HepG2 (cell line): Measurements from ENCODE around the gene PHLPP2. TPM values are rescaled to one million over a fixed set of nuclear protein-coding genes. Genes with fewer than 3 reads are reported as not detected.

Experiments
- ARHGAP35 ChIP-seq: sonication (generic); formaldehyde crosslinking; IDR thresholded peaks from 2 replicates; pipeline ENCODE4 v1.9.0; 2022; ENCODE audit warnings: mild to moderate bottlenecking, inconsistent platforms, moderate library complexity, missing genetic modification reagents, borderline replicate concordance
- EHMT2 ChIP-seq: fragments of 200-600 bp; sonication (generic); IDR thresholded peaks from 2 replicates; pipeline ENCODE4 v1.7.0; 2017; ENCODE audit warnings: antibody characterized with exemption, low read depth, low read length, borderline replicate concordance
- ESRRA ChIP-seq: sonication (generic); formaldehyde crosslinking; IDR thresholded peaks from 2 replicates; pipeline ENCODE4 v1.5.1; 2020; ENCODE audit warnings: mild to moderate bottlenecking, low read depth, missing genetic modification reagents
- HMG20A ChIP-seq: IDR thresholded peaks from 2 replicates; pipeline ENCODE4 v1.6.1; 2016; ENCODE audit warnings: borderline replicate concordance
- MBNL3 ChIP-seq: fragments of 250-450 bp; sonication (Bioruptor Pico); conservative IDR thresholded peaks from 2 replicates; pipeline ENCODE4 v1.8.0; 2022; ENCODE audit warnings: mild to moderate bottlenecking, inconsistent platforms
- MIXL1 ChIP-seq: IDR thresholded peaks from 2 replicates; pipeline ENCODE4 v1.6.1; 2016
- MYC ChIP-seq: sonication (generic); formaldehyde crosslinking; IDR thresholded peaks from 2 replicates; pipeline ENCODE4 v1.9.0; 2021; ENCODE audit warnings: missing genetic modification reagents, borderline replicate concordance
- NRL ChIP-seq: sonication (generic); formaldehyde crosslinking; IDR thresholded peaks from 2 replicates; pipeline ENCODE4 v1.5.0; 2020; ENCODE audit warnings: missing genetic modification reagents, mild to moderate bottlenecking, moderate library complexity, borderline replicate concordance
- RBFOX2 ChIP-seq: fragments of 200-400 bp; formaldehyde crosslinking; IDR thresholded peaks from 2 replicates; pipeline ENCODE4 v1.6.1; 2017; ENCODE audit warnings: low read depth, mild to moderate bottlenecking, low read length
- SNRNP70 ChIP-seq: fragments of 200-400 bp; formaldehyde crosslinking; IDR thresholded peaks from 2 replicates; pipeline ENCODE4 v1.6.1; 2017; ENCODE audit warnings: mild to moderate bottlenecking, low read depth, low read length, moderate library complexity
- STAT5B ChIP-seq: sonication (generic); formaldehyde crosslinking; IDR thresholded peaks from 2 replicates; pipeline ENCODE4 v1.4.0; 2020; ENCODE audit warnings: missing genetic modification reagents
- SUZ12 ChIP-seq: fragments of 150-350 bp; IDR thresholded peaks from 2 replicates; pipeline ENCODE4 v1.6.1; 2014; ENCODE audit warnings: low read depth, low read length
- TBP ChIP-seq: sonication (generic); formaldehyde crosslinking; IDR thresholded peaks from 2 replicates; pipeline ENCODE4 v1.5.0; 2020; ENCODE audit warnings: missing genetic modification reagents
- ZBTB38 ChIP-seq: sonication (generic); formaldehyde crosslinking; IDR thresholded peaks from 2 replicates; pipeline ENCODE4 v1.5.1; 2020; ENCODE audit warnings: mild to moderate bottlenecking, missing genetic modification reagents
- ZFYVE20 ChIP-seq: sonication (generic); formaldehyde crosslinking; IDR thresholded peaks from 2 replicates; pipeline ENCODE4 v1.8.0; 2023; ENCODE audit warnings: low read depth, mild to moderate bottlenecking, moderate library complexity, missing genetic modification reagents, borderline replicate concordance
- ZNF326 ChIP-seq: sonication (generic); formaldehyde crosslinking; IDR thresholded peaks from 2 replicates; pipeline ENCODE4 v1.4.0; 2020; ENCODE audit warnings: missing genetic modification reagents, borderline replicate concordance
- ZNF33B ChIP-seq: sonication (generic); formaldehyde crosslinking; IDR thresholded peaks from 2 replicates; pipeline ENCODE4 v1.5.1; 2020; ENCODE audit warnings: mild to moderate bottlenecking, missing genetic modification reagents
- ZNF589 ChIP-seq: sonication (generic); formaldehyde crosslinking; conservative IDR thresholded peaks from 2 replicates; pipeline ENCODE4 v1.8.0; 2022; ENCODE audit warnings: mild to moderate bottlenecking, moderate library complexity, missing genetic modification reagents
- ZNF747 ChIP-seq: sonication (generic); formaldehyde crosslinking; IDR thresholded peaks from 2 replicates; pipeline ENCODE4 v1.8.1; 2023; ENCODE audit warnings: missing genetic modification reagents, mild to moderate bottlenecking, borderline replicate concordance
- ZNF776 ChIP-seq: sonication (generic); formaldehyde crosslinking; IDR thresholded peaks from 2 replicates; pipeline ENCODE4 v1.4.0; 2020; ENCODE audit warnings: mild to moderate bottlenecking, missing genetic modification reagents
- ZNF816 ChIP-seq: sonication (generic); formaldehyde crosslinking; IDR thresholded peaks from 2 replicates; pipeline ENCODE4 v1.8.0; 2022; ENCODE audit warnings: missing genetic modification reagents, mild to moderate bottlenecking, borderline replicate concordance
- ZSCAN31 ChIP-seq: sonication (generic); formaldehyde crosslinking; IDR thresholded peaks from 2 replicates; pipeline ENCODE4 v1.5.0; 2020; ENCODE audit warnings: low read depth, mild to moderate bottlenecking, missing genetic modification reagents
- polyA plus RNA-seq, 8 experiments: library from polyadenylated mRNA; depleted of rRNA in 3 of 8; stranded (reverse) in 7 of 8; unstranded in 1 of 8; fragments of >200 nt; fragmentation: Illumina TruSeq in 4 of 8; extraction: Trizol in 4 of 8; gene quantifications; 2 replicates each; pipeline versions ENCODE4 v1.2.1 to v1.2.3, GENCODE V29; 2011 to 2016; ENCODE audit warnings: low read depth in 4 of 8, missing spikeins in 1 of 8, mixed read lengths in 1 of 8; ENCODE audit not compliant: insufficient read depth in 1 of 8
- total RNA-seq, 5 experiments: library from RNA; depleted of rRNA; stranded (reverse); fragments of >200 nt; fragmentation: Illumina TruSeq; extraction: Trizol; gene quantifications; 2 replicates each; pipeline ENCODE4 v1.2.3, GENCODE V29; 2016; ENCODE audit warnings: low read depth in 1 of 5
- TF ChIP-seq, protein P1 (sequence below): sonication (generic); formaldehyde crosslinking; IDR thresholded peaks from 2 replicates; pipeline ENCODE4 v1.4.0; 2020; ENCODE audit warnings: missing genetic modification reagents
- TF ChIP-seq, protein P2 (sequence below): sonication (generic); formaldehyde crosslinking; IDR thresholded peaks from 2 replicates; pipeline ENCODE4 v1.5.0; 2020; ENCODE audit warnings: missing genetic modification reagents, mild to moderate bottlenecking, borderline replicate concordance
- TF ChIP-seq, protein P3 (sequence below): sonication (generic); formaldehyde crosslinking; IDR thresholded peaks from 2 replicates; pipeline ENCODE4 v1.4.0; 2020; ENCODE audit warnings: missing genetic modification reagents
- TF ChIP-seq, protein P4 (sequence below): sonication (generic); formaldehyde crosslinking; IDR thresholded peaks from 2 replicates; pipeline ENCODE4 v1.4.0; 2020; ENCODE audit warnings: mild to moderate bottlenecking, missing genetic modification reagents

Gene PHLPP2
- total and polyA plus RNA-seq, 2 of the 13 experiments (the other 11 are each of a cell fraction or from before 2014, with no cell fraction given), result 8.9 TPM

DNA sequence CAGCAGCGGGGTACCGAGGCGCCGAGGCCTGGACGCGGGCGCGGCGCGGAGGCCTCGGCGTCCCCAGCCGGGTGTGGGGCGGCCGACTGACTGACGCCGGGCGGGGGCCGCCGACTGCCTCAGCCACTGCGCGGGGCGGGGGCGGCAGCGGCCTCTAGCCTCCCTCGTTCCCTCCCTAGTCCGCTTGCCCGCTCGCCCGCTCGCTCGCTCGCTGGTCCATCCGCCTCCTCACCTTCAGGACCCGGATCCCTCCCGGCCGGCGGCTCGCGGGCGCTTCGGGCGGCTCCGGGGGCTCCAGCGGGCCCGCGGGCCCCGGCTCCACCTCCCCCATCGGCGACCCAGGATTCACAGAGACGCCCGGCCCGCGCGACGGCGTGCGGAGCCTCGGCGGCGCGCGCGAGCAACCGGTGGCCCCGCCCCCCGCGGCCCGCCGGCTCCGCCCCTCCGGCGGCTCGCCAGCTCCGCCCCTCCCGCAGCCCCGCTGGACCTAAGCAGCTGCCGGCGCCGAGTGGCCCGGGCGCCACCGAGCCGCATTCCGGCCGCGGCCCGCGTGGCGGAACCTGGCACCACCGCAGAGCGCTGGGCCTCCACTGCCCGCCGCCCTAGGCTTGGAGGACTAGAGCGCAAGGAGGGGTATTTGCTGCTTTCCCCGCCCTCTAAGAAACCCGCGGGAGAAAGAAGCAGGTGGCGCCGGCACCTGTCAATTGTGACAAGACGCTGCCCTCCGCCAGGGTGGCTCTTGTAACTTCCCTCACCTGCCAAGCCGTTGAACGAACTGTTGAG, 773 bp downstream of the PHLPP2 start (continued):
- no peak for TF ChIP-seq ZNF747
- TF ChIP-seq ZNF776, result 0 out of 2 replicates have a peak, but pooled peaks have one; percentile 44
- TF ChIP-seq MIXL1 (CRISPR knock-in tag), result no peak
- TF ChIP-seq SNRNP70, result no peak
- no peak for TF ChIP-seq SUZ12
- TF ChIP-seq HMG20A (CRISPR knock-in tag), result no peak
- TF ChIP-seq EHMT2, result no peak
- peak; percentile 54; the same call in 1 of the 2 replicates for TF ChIP-seq NRL
- TF ChIP-seq ZBTB38 (CRISPR knock-in tag), result peak; percentile 52; the same call in 1 of the 2 replicates
- TF ChIP-seq MBNL3 (CRISPR knock-in tag), result no peak
- TF ChIP-seq ZNF326 (CRISPR knock-in tag), result no peak
- no peak for TF ChIP-seq ZNF33B
- peak; percentile 58; the same call in 1 of the 2 replicates for TF ChIP-seq ZNF816 (CRISPR knock-in tag)
- TF ChIP-seq, protein P1, sequence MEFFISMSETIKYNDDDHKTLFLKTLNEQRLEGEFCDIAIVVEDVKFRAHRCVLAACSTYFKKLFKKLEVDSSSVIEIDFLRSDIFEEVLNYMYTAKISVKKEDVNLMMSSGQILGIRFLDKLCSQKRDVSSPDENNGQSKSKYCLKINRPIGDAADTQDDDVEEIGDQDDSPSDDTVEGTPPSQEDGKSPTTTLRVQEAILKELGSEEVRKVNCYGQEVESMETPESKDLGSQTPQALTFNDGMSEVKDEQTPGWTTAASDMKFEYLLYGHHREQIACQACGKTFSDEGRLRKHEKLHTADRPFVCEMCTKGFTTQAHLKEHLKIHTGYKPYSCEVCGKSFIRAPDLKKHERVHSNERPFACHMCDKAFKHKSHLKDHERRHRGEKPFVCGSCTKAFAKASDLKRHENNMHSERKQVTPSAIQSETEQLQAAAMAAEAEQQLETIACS, result no peak
- TF ChIP-seq, protein P2, sequence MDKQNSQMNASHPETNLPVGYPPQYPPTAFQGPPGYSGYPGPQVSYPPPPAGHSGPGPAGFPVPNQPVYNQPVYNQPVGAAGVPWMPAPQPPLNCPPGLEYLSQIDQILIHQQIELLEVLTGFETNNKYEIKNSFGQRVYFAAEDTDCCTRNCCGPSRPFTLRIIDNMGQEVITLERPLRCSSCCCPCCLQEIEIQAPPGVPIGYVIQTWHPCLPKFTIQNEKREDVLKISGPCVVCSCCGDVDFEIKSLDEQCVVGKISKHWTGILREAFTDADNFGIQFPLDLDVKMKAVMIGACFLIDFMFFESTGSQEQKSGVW, result no peak
- TF ChIP-seq, protein P3, sequence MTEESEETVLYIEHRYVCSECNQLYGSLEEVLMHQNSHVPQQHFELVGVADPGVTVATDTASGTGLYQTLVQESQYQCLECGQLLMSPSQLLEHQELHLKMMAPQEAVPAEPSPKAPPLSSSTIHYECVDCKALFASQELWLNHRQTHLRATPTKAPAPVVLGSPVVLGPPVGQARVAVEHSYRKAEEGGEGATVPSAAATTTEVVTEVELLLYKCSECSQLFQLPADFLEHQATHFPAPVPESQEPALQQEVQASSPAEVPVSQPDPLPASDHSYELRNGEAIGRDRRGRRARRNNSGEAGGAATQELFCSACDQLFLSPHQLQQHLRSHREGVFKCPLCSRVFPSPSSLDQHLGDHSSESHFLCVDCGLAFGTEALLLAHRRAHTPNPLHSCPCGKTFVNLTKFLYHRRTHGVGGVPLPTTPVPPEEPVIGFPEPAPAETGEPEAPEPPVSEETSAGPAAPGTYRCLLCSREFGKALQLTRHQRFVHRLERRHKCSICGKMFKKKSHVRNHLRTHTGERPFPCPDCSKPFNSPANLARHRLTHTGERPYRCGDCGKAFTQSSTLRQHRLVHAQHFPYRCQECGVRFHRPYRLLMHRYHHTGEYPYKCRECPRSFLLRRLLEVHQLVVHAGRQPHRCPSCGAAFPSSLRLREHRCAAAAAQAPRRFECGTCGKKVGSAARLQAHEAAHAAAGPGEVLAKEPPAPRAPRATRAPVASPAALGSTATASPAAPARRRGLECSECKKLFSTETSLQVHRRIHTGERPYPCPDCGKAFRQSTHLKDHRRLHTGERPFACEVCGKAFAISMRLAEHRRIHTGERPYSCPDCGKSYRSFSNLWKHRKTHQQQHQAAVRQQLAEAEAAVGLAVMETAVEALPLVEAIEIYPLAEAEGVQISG, result peak; percentile 56
- TF ChIP-seq RBFOX2, result peak; percentile 67; the same call in 1 of the 2 replicates
- peak; percentile 44; the same call in 1 of the 2 replicates for TF ChIP-seq MYC (CRISPR knock-in tag)
- TF ChIP-seq STAT5B, result no peak
- no peak for TF ChIP-seq TBP (CRISPR knock-in tag)
- TF ChIP-seq, protein P4, sequence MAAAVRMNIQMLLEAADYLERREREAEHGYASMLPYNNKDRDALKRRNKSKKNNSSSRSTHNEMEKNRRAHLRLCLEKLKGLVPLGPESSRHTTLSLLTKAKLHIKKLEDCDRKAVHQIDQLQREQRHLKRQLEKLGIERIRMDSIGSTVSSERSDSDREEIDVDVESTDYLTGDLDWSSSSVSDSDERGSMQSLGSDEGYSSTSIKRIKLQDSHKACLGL (CRISPR knock-in tag), result peak; percentile 62
- TF ChIP-seq ZSCAN31 (CRISPR knock-in tag), result 0 out of 2 replicates have a peak, but pooled peaks have one; percentile 29
- TF ChIP-seq ZNF589 (CRISPR knock-in tag), result no peak
- TF ChIP-seq ARHGAP35 (CRISPR knock-in tag), result no peak
- no peak for TF ChIP-seq ZFYVE20 (CRISPR knock-in tag)
- TF ChIP-seq ESRRA (CRISPR knock-in tag), result peak; percentile 48; the same call in 1 of the 2 replicates
